HK-2 (cell line): ENCODE results near the gene PRKRA.
"Not testable (repeated sequence)": the region's sequence is repeated elsewhere in the genome, so short reads cannot be mapped to it uniquely, and the experiment has no call there.

Source experiments
- DNase-seq: peaks from one replicate; pipeline ENCODE4 v3.0.0-alpha.2; 2018; ENCODE audit not compliant: unreplicated experiment

The PRKRA gene

GRCh38 chr2:178457390-178457886 is 6.5 kb upstream of the PRKRA start:
- DNase-seq: no peak

DNA sequence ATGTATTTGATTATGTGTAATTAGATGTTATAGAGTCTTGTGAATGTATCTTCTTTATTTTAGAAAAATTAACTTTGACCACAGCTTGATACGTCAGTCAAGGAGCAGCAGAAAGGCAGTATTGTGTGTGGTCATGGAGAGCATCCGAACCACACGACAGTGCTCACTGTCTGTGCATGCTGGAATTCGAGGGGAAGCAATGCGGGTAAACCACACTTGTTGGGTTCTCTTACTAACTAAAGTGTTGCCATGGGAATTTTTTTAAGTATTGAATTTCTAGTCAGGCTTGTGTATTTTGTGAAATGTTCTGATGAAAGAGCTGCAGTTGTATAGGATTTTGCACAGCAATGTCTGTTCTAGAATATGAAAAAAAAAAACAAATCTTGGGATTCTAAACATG is 5.0 kb upstream of the PRKRA start:
- DNase-seq: no peak

DNA sequence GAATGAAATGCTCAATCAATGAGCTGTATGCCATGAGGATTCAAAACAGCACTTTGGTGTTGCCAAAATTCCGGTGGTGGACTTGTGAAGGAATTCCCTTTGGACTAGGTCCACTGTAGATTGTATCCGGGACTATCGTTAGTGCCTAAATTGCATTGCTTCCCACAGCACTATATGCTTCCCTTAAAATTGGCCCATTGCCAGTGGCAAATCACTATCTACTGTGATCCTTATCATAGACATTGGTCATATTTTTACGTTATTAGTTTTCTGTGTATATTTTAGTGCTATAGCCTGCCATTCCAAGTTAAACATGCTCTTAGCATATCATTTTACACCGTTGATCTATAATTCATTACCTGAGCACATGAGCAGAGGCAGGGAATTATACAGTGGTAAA is 1.9 kb upstream of the PRKRA start:
- no peak for DNase-seq

GRCh38 chr2:178452334-178452733 is 1.4 kb upstream of the PRKRA start:
- DNase-seq: no peak

DNA sequence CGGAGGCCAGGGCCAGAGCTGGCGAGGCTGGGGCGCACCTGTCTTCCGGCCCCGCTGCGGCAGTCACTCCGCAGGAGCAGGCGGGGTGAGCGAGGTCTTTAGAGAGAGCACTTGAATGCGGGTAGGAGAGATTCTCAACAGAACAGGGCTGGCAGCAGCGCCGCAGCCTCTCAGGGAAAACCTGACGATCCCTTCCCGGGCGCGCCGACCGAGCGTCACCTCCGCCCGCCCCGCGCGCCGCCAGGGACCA is 526 bp downstream of the PRKRA start:
- DNase-seq: peak; percentile 81

GRCh38 chr2:178449700-178450523 is 1.1 kb downstream of the PRKRA start:
- no peak for DNase-seq

DNA sequence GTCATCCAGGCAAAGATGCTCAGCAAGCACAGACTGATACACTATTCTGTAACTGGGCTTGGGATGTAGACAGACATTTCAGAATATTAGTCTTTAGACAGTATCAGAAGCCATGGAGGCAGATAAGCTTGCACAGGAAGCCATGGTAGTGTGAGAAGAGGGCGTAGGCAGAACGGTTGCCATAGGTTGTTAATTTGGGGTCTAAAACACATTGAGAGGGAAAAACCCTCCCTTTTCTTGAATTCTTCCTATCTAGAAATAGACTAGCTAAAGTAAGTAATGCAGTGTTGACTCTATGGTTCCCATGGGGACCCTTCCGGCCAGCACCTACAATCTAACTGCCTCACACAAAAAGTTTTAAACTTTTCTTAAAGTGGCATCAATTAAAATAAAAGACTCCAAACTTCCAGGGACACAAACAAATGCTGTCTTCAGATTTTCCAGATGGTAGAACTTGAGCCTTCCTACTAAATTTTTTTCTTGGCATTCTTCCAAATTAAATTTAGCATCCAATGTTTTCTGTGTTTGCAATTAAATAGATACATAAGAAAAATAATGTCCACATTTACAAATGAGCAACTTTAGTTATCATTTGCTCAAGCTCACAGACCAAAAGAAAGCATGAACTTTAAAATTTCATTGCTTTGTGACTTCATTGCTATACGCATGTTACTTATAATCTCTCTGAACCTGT is 1.9 kb downstream of the PRKRA start:
- no peak for DNase-seq

GRCh38 chr2:178441426-178441825 is 9.5 kb downstream of the PRKRA start:
- no peak for DNase-seq

DNA sequence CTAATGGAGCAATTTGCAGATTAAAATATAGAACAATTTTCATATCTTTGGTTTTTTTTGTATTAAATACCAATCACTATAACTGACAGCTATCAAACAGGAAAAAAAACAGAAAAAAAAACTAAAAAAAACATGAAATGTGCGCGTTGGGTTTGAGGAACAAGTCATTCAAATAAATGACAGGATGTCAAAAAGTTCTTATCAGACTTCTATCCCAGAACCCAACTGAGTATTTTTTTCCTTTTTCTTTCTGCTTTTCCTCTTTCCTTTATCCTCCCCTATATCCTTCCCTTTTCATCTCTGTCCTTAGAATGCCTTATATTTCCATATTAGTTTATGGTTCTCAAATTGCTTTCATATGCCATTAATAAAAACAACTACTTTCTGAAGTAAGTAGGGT is 14.3 kb downstream of the PRKRA start:
- no peak for DNase-seq

DNA sequence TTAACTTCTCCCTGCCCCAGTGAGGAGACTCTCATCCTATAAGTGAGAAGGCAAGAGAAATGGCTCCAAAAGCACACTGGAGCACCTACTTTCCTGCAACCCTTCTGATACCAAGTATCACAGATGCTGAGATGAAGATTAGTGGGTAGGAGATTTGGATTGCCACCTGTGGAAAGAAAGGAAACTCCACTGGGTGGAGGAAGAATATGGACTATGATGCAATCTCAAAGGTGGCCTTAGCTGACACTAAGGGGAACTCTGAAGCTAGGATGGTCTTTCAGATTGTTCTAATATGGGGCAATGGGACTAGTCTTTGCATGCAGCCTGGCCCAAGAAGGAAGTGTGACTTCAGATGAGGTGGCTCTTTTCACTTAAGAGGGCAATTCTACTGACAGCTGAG is 21.6 kb downstream of the PRKRA start:
- no peak for DNase-seq

DNA sequence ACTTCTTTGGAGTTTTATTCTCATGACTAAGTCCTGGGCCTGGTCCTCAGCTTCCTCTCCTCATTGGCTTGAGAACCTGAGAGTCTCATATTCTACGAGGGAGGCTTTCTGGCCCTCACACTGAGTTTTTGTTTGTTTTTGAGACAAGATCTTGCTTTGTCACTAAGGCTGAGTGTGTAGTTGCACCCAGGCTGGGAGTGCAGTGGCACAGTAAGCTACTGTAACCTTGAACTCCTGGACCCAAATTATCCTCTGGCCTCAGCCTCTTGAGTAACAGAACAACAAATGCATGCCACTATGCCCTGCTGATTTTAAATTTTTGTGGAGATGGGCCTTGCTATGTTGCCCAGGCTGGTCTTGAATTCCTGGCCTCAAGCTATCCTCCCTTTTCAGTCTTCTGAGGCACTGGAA is 22.6 kb downstream of the PRKRA start:
- no peak for DNase-seq

DNA sequence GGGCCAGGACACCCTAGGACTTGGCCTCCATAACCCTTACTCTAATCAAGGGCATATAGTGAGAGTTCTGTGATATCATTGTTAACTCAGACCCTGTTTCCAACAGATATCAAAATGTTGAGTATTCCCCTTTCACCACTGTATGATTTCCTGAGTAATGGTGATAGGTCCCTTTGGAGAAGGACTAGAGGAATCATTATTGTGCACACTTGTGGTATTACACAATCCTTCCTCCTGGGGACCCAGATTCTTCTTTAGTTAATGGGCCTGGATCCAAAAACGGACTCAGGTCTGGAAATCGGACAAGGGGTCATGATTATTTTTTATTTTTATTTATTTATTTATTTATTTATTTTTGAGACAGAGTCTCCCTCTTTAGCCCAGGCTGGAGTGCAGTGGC is 23.5 kb downstream of the PRKRA start:
- no peak for DNase-seq

- no peak for DNase-seq
These were observed 24.6 kb downstream of the PRKRA start for GRCh38 chr2:178426388-178426787.

- DNase-seq: no peak
These were observed 25.6 kb downstream of the PRKRA start for GRCh38 chr2:178425255-178425827.

DNA sequence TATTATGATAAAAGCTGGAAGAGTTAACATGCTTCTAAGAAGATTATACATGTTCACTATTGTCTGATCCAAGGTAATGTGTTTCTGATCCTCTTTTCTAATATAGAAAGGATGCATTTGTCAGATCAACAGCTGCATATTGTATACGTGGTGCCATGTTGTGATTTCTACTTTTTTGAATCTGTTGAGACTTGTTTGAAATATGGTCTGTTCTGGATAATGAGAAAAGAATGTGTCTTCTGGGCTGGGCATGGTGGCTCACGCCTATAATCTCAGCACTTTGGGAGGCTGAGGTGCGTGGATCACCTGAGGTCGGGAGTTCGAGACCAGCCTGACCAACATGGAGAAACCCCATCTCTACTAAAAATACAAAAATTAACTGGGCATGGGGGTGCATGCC is 27.2 kb downstream of the PRKRA start:
- DNase-seq: not testable (repeated sequence)

GRCh38 chr2:178422097-178422496 is 28.9 kb downstream of the PRKRA start:
- no peak for DNase-seq

- DNase-seq: no peak
These were observed 30.4 kb downstream of the PRKRA start for GRCh38 chr2:178420463-178420999.

DNA sequence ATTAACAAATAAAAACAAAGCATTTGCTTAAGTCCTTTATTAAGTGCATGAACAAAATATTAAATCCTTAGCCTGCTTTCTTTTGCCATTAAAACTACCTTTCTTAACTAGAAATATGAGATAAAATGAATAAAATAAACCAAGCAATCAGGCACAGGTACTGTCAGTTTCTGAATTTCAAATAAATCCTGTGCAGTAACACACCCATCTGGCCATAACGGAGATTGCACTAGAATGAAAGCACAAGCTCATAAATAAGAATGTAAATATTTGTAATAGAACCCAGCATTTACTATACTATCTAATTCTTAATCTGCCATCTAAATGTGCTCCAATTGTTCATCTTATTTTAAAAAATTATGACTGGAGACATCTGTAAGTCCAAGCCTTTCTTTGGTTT is 31.9 kb downstream of the PRKRA start:
- DNase-seq: no peak

GRCh38 chr2:178418426-178418825 is 32.5 kb downstream of the PRKRA start:
- no peak for DNase-seq

GRCh38 chr2:178417916-178418315 is 33.1 kb downstream of the PRKRA start:
- DNase-seq: no peak

- DNase-seq: no peak
These were observed 35.0 kb downstream of the PRKRA start for GRCh38 chr2:178415979-178416378.

GRCh38 chr2:178414266-178415247 is 36.4 kb downstream of the PRKRA start:
- DNase-seq: peak; percentile 90
